Measurements from ENCODE around the gene RFT1.

DNA sequence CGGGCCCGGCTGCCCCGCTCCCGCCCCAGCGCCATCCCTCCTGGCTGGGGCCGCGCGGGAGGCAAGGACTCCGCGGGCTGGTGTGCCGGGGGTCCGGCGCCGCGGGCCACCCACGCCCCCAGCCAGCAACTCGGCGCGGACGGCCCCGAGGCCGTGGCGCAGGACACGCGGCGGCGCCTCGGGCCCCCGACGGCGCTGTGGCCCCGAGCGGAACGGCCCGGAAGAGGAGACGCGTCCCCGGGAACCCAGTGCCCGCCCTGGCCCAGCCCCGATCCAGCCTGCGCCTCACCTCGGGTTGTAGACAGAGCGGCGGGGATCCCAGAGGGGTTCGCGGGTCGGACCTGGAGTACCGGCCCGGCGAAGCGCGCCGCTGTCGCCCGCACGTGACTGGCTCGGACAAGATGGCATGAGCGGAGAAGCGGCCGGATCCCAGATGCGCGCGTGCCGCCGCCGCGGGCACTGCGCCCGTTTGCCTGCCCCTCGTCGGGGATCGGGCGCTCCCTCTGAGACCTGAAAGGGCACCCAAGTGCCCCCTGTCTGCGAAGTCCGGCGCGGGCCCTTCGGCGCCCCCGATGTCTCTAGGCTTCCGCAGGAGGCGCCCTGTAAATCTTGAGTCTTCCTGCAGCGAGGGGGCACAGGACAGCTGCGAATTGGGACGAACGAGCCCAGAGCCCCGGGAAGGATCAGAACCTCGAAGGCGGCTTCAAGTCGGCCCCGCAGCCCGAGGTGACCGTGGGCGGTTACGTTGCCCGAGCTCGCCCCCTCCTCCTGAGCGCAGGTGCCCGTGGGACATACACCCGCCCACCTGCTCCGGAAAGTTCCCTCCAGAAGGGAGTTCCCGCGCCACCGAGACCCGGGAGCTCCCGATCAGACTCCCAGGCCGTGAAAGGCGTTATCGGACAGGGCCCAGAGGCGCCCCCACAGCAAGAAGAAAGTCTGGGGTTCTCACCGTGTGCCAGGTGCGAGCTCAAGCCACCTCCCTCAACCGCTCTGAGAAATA lies 83.8 kb downstream of the RFT1 start:
- TF ChIP-seq, protein P1, sequence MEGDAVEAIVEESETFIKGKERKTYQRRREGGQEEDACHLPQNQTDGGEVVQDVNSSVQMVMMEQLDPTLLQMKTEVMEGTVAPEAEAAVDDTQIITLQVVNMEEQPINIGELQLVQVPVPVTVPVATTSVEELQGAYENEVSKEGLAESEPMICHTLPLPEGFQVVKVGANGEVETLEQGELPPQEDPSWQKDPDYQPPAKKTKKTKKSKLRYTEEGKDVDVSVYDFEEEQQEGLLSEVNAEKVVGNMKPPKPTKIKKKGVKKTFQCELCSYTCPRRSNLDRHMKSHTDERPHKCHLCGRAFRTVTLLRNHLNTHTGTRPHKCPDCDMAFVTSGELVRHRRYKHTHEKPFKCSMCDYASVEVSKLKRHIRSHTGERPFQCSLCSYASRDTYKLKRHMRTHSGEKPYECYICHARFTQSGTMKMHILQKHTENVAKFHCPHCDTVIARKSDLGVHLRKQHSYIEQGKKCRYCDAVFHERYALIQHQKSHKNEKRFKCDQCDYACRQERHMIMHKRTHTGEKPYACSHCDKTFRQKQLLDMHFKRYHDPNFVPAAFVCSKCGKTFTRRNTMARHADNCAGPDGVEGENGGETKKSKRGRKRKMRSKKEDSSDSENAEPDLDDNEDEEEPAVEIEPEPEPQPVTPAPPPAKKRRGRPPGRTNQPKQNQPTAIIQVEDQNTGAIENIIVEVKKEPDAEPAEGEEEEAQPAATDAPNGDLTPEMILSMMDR (IDR thresholded peaks at IDR 0.05): peak; percentile 65
- TF ChIP-seq EZH2phosphoT487 (IDR thresholded peaks at IDR 0.05): peak; percentile 65

Measured in neural progenitor cell (in vitro differentiated cells).